Loucy (cell line): ENCODE measurements around the gene ADCY4.
A peak's percentile ranks its signal among the peaks of the same experiment; 100 is the strongest.

Experiments used
- H2AFZ ChIP-seq: fragments of 200-600 bp; sonication (generic); 2 replicates; pipeline ENCODE4 v1.6.0; 2016; ENCODE audit warnings: antibody characterized with exemption, mild to moderate bottlenecking, low read length, moderate library complexity
- H3F3A ChIP-seq: fragments of 200-600 bp; 2 replicates; pipeline ENCODE4 v1.6.0; 2016; ENCODE audit warnings: antibody characterized with exemption, low read depth, mild to moderate bottlenecking
- H3K27me3 ChIP-seq: fragments of 200-600 bp; sonication (generic); 2 replicates; pipeline ENCODE4 v1.6.1; 2014; ENCODE audit warnings: low read length, mild to moderate bottlenecking; ENCODE audit not compliant: insufficient read depth, poor library complexity, severe bottlenecking
- H3K36me3 ChIP-seq: fragments of 200-600 bp; sonication (generic); 2 replicates; pipeline ENCODE4 v1.6.1; 2016; ENCODE audit warnings: low read length; ENCODE audit not compliant: insufficient read depth
- H3K4me1 ChIP-seq: fragments of 200-600 bp; sonication (generic); 2 replicates; pipeline ENCODE4 v1.5.1; 2014; ENCODE audit warnings: low read length, mild to moderate bottlenecking; ENCODE audit not compliant: insufficient read depth, poor library complexity, severe bottlenecking
- H3K4me2 ChIP-seq: fragments of 200-600 bp; sonication (generic); 2 replicates; pipeline ENCODE4 v1.6.0; 2014; ENCODE audit warnings: antibody characterized with exemption, low read length, low read depth, mild to moderate bottlenecking; ENCODE audit not compliant: poor library complexity, severe bottlenecking
- H3K4me3 ChIP-seq: fragments of 200-600 bp; sonication (generic); 2 replicates; pipeline ENCODE4 v1.5.1; 2014; ENCODE audit warnings: low read length, mild to moderate bottlenecking, mixed read lengths; ENCODE audit not compliant: poor library complexity, severe bottlenecking
- H3K79me2 ChIP-seq: fragments of 200-600 bp; sonication (generic); 2 replicates; pipeline ENCODE4 v1.6.1; 2014; ENCODE audit warnings: low read length; ENCODE audit not compliant: insufficient read depth
- H3K9ac ChIP-seq: fragments of 200-600 bp; sonication (generic); 2 replicates; pipeline ENCODE4 v1.6.0; 2014; ENCODE audit warnings: mild to moderate bottlenecking, low read depth, low read length, moderate library complexity; ENCODE audit not compliant: poor library complexity, severe bottlenecking
- H3K9me2 ChIP-seq: fragments of 200-600 bp; sonication (generic); replicated peaks from 2 replicates; pipeline ENCODE4 v1.6.1; 2016; ENCODE audit warnings: low read depth, low read length, mixed read lengths
- H3K9me3 ChIP-seq: fragments of 200-600 bp; sonication (generic); 2 replicates; pipeline ENCODE4 v1.6.1; 2014; ENCODE audit warnings: mild to moderate bottlenecking, antibody characterized with exemption, low read length, low read depth; ENCODE audit not compliant: insufficient read depth
- H4K20me1 ChIP-seq: fragments of 200-600 bp; sonication (generic); 2 replicates; pipeline ENCODE4 v1.6.0; 2014; ENCODE audit warnings: antibody characterized with exemption, low read length, mild to moderate bottlenecking; ENCODE audit not compliant: insufficient read depth, poor library complexity, severe bottlenecking
- CTCF ChIP-seq: fragments of 200-600 bp; sonication (generic); conservative IDR thresholded peaks from 2 replicates; pipeline ENCODE4 v1.5.1; 2014; ENCODE audit warnings: mild to moderate bottlenecking, antibody characterized with exemption, low read length
- EZH2phosphoT487 ChIP-seq: fragments of 200-600 bp; IDR thresholded peaks from 2 replicates; pipeline ENCODE4 v1.6.1; 2018; ENCODE audit warnings: antibody characterized with exemption, mild to moderate bottlenecking, moderate library complexity, borderline replicate concordance

Gene ADCY4

GRCh38 chr14:24335461-24336171, 745 bp upstream of the ADCY4 start:
- Histone ChIP-seq H4K20me1 (no peaks in the 10 kb centered on the region), H3K4me3 (peak overlapping the region; percentile 50), H3K27me3 (no peaks in the 10 kb centered on the region), H3K9me3 (no peaks in the 10 kb centered on the region), H3K9me2 (no peaks in the 10 kb centered on the region), H2AFZ (peak overlapping the region; percentile 19; the same call in 1 of the 2 replicates), H3K4me2 (peak overlapping the region; percentile 72), H3F3A (no peaks in the 10 kb centered on the region), H3K4me1 (peaks cover 57% of the 10 kb centered on the region), H3K79me2 (peaks cover 6% of the 10 kb centered on the region; the same call in 1 of the 2 replicates), H3K9ac (peak overlapping the region; percentile 69), H3K36me3 (no peaks in the 10 kb centered on the region)
- no peak for TF ChIP-seq EZH2phosphoT487
- no peak for TF ChIP-seq CTCF

- Histone ChIP-seq H3K79me2 (no peaks in the 10 kb centered on the region), H3K36me3 (no peaks in the 10 kb centered on the region), H2AFZ (no peak overlapping the region), H3K9me2 (no peaks in the 10 kb centered on the region), H3K4me2 (peak overlapping the region; percentile 32), H3K4me1 (peaks cover 53% of the 10 kb centered on the region), H3F3A (0 out of 2 replicates have a peak, but pooled peaks cover under 1% of the 10 kb centered on the region), H4K20me1 (no peaks in the 10 kb centered on the region), H3K9me3 (no peaks in the 10 kb centered on the region), H3K4me3 (no peak overlapping the region), H3K9ac (no peak overlapping the region), H3K27me3 (no peaks in the 10 kb centered on the region)
- TF ChIP-seq CTCF (peak; percentile 80), EZH2phosphoT487 (no peak)
Measured at GRCh38 chr14:24332268-24332993, 2.4 kb downstream of the ADCY4 start.

GRCh38 chr14:24331731-24332267, 3.1 kb downstream of the ADCY4 start:
- Histone ChIP-seq H3F3A (0 out of 2 replicates have a peak, but pooled peaks cover 3% of the 10 kb centered on the region), H3K9me3 (no peaks in the 10 kb centered on the region), H2AFZ (no peak overlapping the region), H3K27me3 (no peaks in the 10 kb centered on the region), H3K36me3 (no peaks in the 10 kb centered on the region), H3K79me2 (no peaks in the 10 kb centered on the region), H3K4me2 (peak overlapping the region; percentile 32), H3K9me2 (no peaks in the 10 kb centered on the region), H3K9ac (no peak overlapping the region), H3K4me1 (peaks cover 53% of the 10 kb centered on the region), H3K4me3 (no peak overlapping the region), H4K20me1 (no peaks in the 10 kb centered on the region)
- TF ChIP-seq EZH2phosphoT487, result no peak
- TF ChIP-seq CTCF, result no peak
